Neuronal stem cell (in vitro differentiated cells): ENCODE measurements around the gene MYOZ3.

Experiments
- DNase-seq: peaks from one replicate; pipeline ENCODE4 v3.0.0-alpha.2; 2013; ENCODE audit warnings: low spot score
- H2AFZ ChIP-seq: one replicate; pipeline ENCODE4 v1.6.1; 2013; ENCODE audit warnings: mild to moderate bottlenecking, low read length, inconsistent platforms
- H2AK5ac ChIP-seq: 2 replicates; pipeline ENCODE4 v1.6.1; 2013; ENCODE audit warnings: low read depth, mild to moderate bottlenecking, inconsistent platforms, low read length, moderate library complexity, mixed read lengths
- H2BK120ac ChIP-seq: 2 replicates; pipeline ENCODE4 v1.6.1; 2013; ENCODE audit warnings: low read depth, mild to moderate bottlenecking, inconsistent platforms, low read length, moderate library complexity, mixed read lengths
- H2BK12ac ChIP-seq: one replicate; pipeline ENCODE4 v1.6.1; 2013; ENCODE audit warnings: low read length, inconsistent platforms
- H2BK15ac ChIP-seq: 2 replicates; pipeline ENCODE4 v1.6.1; 2013; ENCODE audit warnings: mild to moderate bottlenecking, low read length, inconsistent platforms, mixed read lengths
- H2BK5ac ChIP-seq: one replicate; pipeline ENCODE4 v1.6.1; 2013; ENCODE audit warnings: inconsistent platforms, mild to moderate bottlenecking, low read length, moderate library complexity
- H3K14ac ChIP-seq: one replicate; pipeline ENCODE4 v1.6.1; 2013; ENCODE audit warnings: low read length, inconsistent platforms
- H3K18ac ChIP-seq: 2 replicates; pipeline ENCODE4 v1.6.1; 2013; ENCODE audit warnings: low read length, inconsistent platforms
- H3K23ac ChIP-seq: 2 replicates; pipeline ENCODE4 v1.6.1; 2013; ENCODE audit warnings: low read depth, mild to moderate bottlenecking, mixed read lengths, low read length, inconsistent platforms; ENCODE audit not compliant: poor library complexity
- H3K27ac ChIP-seq: replicated peaks from 3 replicates; pipeline ENCODE4 v1.5.1; 2013; ENCODE audit warnings: low read length, inconsistent platforms
- H3K27me3 ChIP-seq, 3 experiments: 2 replicates each; pipeline ENCODE4 v1.6.1; 2013; ENCODE audit warnings: low read length in 3 of 3, mild to moderate bottlenecking in 2 of 3, inconsistent platforms in 1 of 3, low read depth in 1 of 3, mixed read lengths in 1 of 3, moderate library complexity in 1 of 3; ENCODE audit not compliant: control insufficient read depth in 3 of 3, insufficient read depth in 3 of 3
- H3K36me3 ChIP-seq, 2 donors: replicated peaks in 1 of 2; 2 replicates each; pipeline ENCODE4 v1.6.1; 2013; ENCODE audit warnings: low read length in 2 of 2; ENCODE audit not compliant: control insufficient read depth in 2 of 2, insufficient read depth in 2 of 2
- H3K4ac ChIP-seq: 2 replicates; pipeline ENCODE4 v1.6.1; 2013; ENCODE audit warnings: inconsistent platforms, mild to moderate bottlenecking, low read length, moderate library complexity
- H3K4me1 ChIP-seq, 2 donors: 1 replicate in 1 of 2; 2 replicates in 1 of 2; pipeline ENCODE4 v1.6.1; 2013; ENCODE audit warnings: low read length in 2 of 2, low read depth in 1 of 2; ENCODE audit not compliant: control insufficient read depth in 2 of 2, insufficient read depth in 1 of 2
- H3K4me2 ChIP-seq: one replicate; pipeline ENCODE4 v1.6.1; 2013; ENCODE audit warnings: mild to moderate bottlenecking, low read length, inconsistent platforms; ENCODE audit not compliant: insufficient read depth, poor library complexity, severe bottlenecking
- H3K4me3 ChIP-seq, 2 donors: 2 replicates each; pipeline ENCODE4 v1.5.1; 2013; ENCODE audit warnings: low read length in 2 of 2, mild to moderate bottlenecking in 2 of 2, inconsistent platforms in 1 of 2, moderate library complexity in 1 of 2
- H3K79me1 ChIP-seq: one replicate; pipeline ENCODE4 v1.6.1; 2013; ENCODE audit warnings: low read depth, mild to moderate bottlenecking, inconsistent platforms, low read length, moderate library complexity
- H3K9ac ChIP-seq: one replicate; pipeline ENCODE4 v1.6.1; 2013; ENCODE audit warnings: mild to moderate bottlenecking, low read depth, low read length, inconsistent platforms; ENCODE audit not compliant: poor library complexity
- H3K9me3 ChIP-seq, 2 donors: replicated peaks in 1 of 2; 2 replicates each; pipeline versions ENCODE3 to v1.6.1; 2013; ENCODE audit warnings: low read length in 2 of 2, mild to moderate bottlenecking in 2 of 2, inconsistent platforms in 1 of 2, low read depth in 1 of 2, mixed read lengths in 1 of 2, moderate library complexity in 1 of 2; ENCODE audit not compliant: control insufficient read depth in 2 of 2, insufficient read depth in 1 of 2
- H4K8ac ChIP-seq: one replicate; pipeline ENCODE4 v1.6.1; 2013; ENCODE audit warnings: low read depth, mild to moderate bottlenecking, inconsistent platforms, low read length, moderate library complexity
- H4K91ac ChIP-seq: one replicate; pipeline ENCODE4 v1.6.1; 2013; ENCODE audit warnings: low read length, low read depth, mild to moderate bottlenecking, inconsistent platforms; ENCODE audit not compliant: poor library complexity
- WGBS, 2 donors: extraction: QIAGEN DNeasy Blood & Tissue Kit; methylation state at CpG; one replicate each; pipeline ENCODE4 v1.1.7; 2013; ENCODE audit warnings: missing lambda C conversion rate in 2 of 2, mixed read lengths in 1 of 2; ENCODE audit not compliant: insufficient read length in 2 of 2, insufficient replicate concordance in 1 of 2; ENCODE audit errors: extremely low coverage in 2 of 2; 5-methylcytosine and 5-hydroxymethylcytosine counted together

The MYOZ3 gene

GRCh38 chr5:150628936-150629485 is 32.0 kb upstream of the MYOZ3 start:
- peak overlapping the region; percentile 15 for H3K18ac ChIP-seq
- no CpG with 5 or more reads among the region's 12 CpGs for WGBS, 2 donors
- H3K14ac ChIP-seq: no peak overlapping the region
- no peak overlapping the region for H3K4me3 ChIP-seq
- no peak overlapping the region for H3K23ac ChIP-seq
- H3K4ac ChIP-seq: no peak overlapping the region
- no peak overlapping the region for H2AFZ ChIP-seq
- no peak for DNase-seq
- H4K91ac ChIP-seq: no peak overlapping the region
- peaks cover 2 to 52% (median 10%) of the 10 kb centered on the region in 3 experiments for H3K27me3 ChIP-seq
- H3K4me2 ChIP-seq: no peak overlapping the region
- no peak overlapping the region for H2BK5ac ChIP-seq
- H3K9me3 ChIP-seq: no peaks in the 10 kb centered on the region
- H2BK120ac ChIP-seq: no peak overlapping the region
- no peaks in the 10 kb centered on the region for H3K36me3 ChIP-seq
- H3K79me1 ChIP-seq: no peaks in the 10 kb centered on the region
- no peak overlapping the region for H3K9ac ChIP-seq
- no peak overlapping the region for H4K8ac ChIP-seq
- H3K27ac ChIP-seq: no peak overlapping the region
- H2BK15ac ChIP-seq: no peak overlapping the region
- peaks cover 13 to 21% of the 10 kb centered on the region in 2 donors for H3K4me1 ChIP-seq
- H2AK5ac ChIP-seq: no peak overlapping the region
- no peak overlapping the region for H2BK12ac ChIP-seq

DNA sequence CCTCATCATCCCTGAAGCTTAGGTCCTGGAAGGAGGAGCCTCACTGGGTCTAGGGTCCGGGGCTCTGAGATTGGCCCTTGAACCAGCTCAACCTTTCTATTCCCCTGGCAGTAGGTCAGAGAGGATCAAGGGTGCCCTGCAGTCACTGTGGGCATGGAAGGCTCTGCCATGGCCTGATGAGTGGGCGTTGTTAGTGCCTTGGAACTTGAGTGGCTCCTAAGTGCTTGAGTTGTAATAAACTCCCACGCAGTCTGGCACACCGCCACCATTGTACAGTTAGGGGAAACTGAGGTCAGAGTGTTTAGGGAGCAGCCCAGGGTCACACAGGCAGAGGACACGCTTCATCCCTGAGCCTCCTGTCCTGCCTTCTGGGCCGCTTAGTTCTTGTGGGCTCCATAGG is 31.0 kb upstream of the MYOZ3 start:
- Histone ChIP-seq H3K14ac (no peak overlapping the region), H3K9me3 (no peaks in the 10 kb centered on the region), H2BK5ac (no peak overlapping the region), H2BK15ac (peak overlapping the region; percentile 46), H2AK5ac (peak overlapping the region; percentile 83), H2BK120ac (no peak overlapping the region), H3K9ac (no peak overlapping the region), H3K4ac (no peak overlapping the region), H3K4me3 (no peak overlapping the region), H3K23ac (no peak overlapping the region), H3K27me3 (peaks cover 2 to 48% (median 7%) of the 10 kb centered on the region in 3 experiments), H3K4me1 (peaks cover 6 to 18% of the 10 kb centered on the region in 2 donors), H3K79me1 (no peaks in the 10 kb centered on the region), H3K18ac (peak overlapping the region; percentile 7), H4K91ac (no peak overlapping the region), H3K4me2 (no peak overlapping the region), H4K8ac (no peak overlapping the region), H3K36me3 (no peaks in the 10 kb centered on the region), H2BK12ac (peak overlapping the region; percentile 4), H2AFZ (no peak overlapping the region), H3K27ac (no peak overlapping the region)
- no CpG with 5 or more reads among the region's 6 CpGs for WGBS, 2 donors
- no peak for DNase-seq

- no peak overlapping the region for H4K91ac ChIP-seq
- H2BK5ac ChIP-seq: peak overlapping the region; percentile 71
- no peak overlapping the region for H3K4me3 ChIP-seq
- no peak overlapping the region for H3K18ac ChIP-seq
- peaks cover 0 to 44% (median 3%) of the 10 kb centered on the region in 3 experiments for H3K27me3 ChIP-seq
- no peaks in the 10 kb centered on the region for H3K9me3 ChIP-seq
- no peak for DNase-seq
- no peak overlapping the region for H3K4me2 ChIP-seq
- H3K27ac ChIP-seq: no peak overlapping the region
- no CpG with 5 or more reads among the region's 9 CpGs for WGBS, 2 donors
- no peak overlapping the region for H3K14ac ChIP-seq
- peak overlapping the region; percentile 19 for H3K4ac ChIP-seq
- peak overlapping the region; percentile 56 for H2BK15ac ChIP-seq
- peak overlapping the region; percentile 83 for H2AK5ac ChIP-seq
- H3K79me1 ChIP-seq: no peaks in the 10 kb centered on the region
- no peak overlapping the region for H3K9ac ChIP-seq
- peak overlapping the region; percentile 50 for H3K23ac ChIP-seq
- H2BK12ac ChIP-seq: peak overlapping the region; percentile 98
- no peaks in the 10 kb centered on the region for H3K36me3 ChIP-seq
- no peak overlapping the region for H2AFZ ChIP-seq
- H3K4me1 ChIP-seq: peaks cover 5 to 16% of the 10 kb centered on the region in 2 donors
- no peak overlapping the region for H2BK120ac ChIP-seq
- H4K8ac ChIP-seq: no peak overlapping the region
These were observed 30.4 kb upstream of the MYOZ3 start for GRCh38 chr5:150630461-150631325.

GRCh38 chr5:150631326-150631701 is 29.7 kb upstream of the MYOZ3 start:
- H2BK5ac ChIP-seq: peak overlapping the region; percentile 71
- peak overlapping the region; percentile 57 for H3K14ac ChIP-seq
- peak overlapping the region; percentile 49 for H3K18ac ChIP-seq
- H3K36me3 ChIP-seq: no peaks in the 10 kb centered on the region
- peaks cover 0 to 37% (median 3%) of the 10 kb centered on the region in 3 experiments for H3K27me3 ChIP-seq
- no peak overlapping the region for H2BK120ac ChIP-seq
- H3K9ac ChIP-seq: no peak overlapping the region
- H2BK15ac ChIP-seq: peak overlapping the region; percentile 54
- H3K4me1 ChIP-seq: peaks cover 5 to 18% of the 10 kb centered on the region in 2 donors
- H3K79me1 ChIP-seq: no peaks in the 10 kb centered on the region
- no peak overlapping the region for H4K91ac ChIP-seq
- no peak overlapping the region for H3K27ac ChIP-seq
- peak overlapping the region; percentile 56 for H3K23ac ChIP-seq
- no peak overlapping the region for H2AFZ ChIP-seq
- no peak overlapping the region for H4K8ac ChIP-seq
- peak overlapping the region; percentile 69 for H2AK5ac ChIP-seq
- H3K4me3 ChIP-seq: no peak overlapping the region
- no peak overlapping the region for H3K4me2 ChIP-seq
- no peaks in the 10 kb centered on the region for H3K9me3 ChIP-seq
- H2BK12ac ChIP-seq: no peak overlapping the region
- peak overlapping the region; percentile 91 for H3K4ac ChIP-seq
- WGBS, 2 donors: no CpG with 5 or more reads among the region's 6 CpGs
- DNase-seq: no peak
